Stimulated activated CD8-positive, alpha-beta memory T cell treated with anti-CD3 and anti-CD28 coated beads, Interleukin-15, amount 100 ng/mL, for 4 hours (primary cell): ENCODE measurements around the gene GALNT9.

Experiments used
- DNase-seq, 2 donors: peaks; one replicate each; pipeline ENCODE4 v3.0.0-alpha.2; 2020; ENCODE audit warnings: low read depth in 2 of 2

Gene GALNT9

DNA sequence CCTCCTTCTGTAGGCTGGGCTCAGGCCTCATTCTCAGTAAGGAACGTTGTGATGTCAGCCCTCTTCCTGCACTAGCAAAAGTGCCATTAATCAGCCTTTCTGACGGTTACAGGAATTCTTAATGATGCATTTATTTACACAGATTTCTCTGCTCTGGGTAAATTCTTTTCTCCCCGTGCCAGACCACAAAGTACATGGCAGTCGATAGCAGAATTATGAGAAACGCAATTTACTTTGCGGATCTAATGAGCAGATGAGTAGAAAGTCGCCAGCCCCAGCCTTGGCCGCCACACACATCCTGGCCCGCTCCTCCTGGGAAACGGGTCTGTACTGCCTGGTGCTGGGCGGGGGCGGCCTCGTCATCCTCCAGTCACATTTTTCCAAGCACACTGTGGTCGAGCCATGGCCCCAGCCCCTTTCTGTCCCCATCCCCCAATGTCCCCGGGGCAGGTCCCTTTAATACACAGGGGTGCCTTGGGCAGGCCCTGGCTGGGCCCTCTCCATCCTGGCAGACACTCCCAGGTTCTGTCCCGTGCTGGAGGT, 159.2 kb downstream of the GALNT9 start:
- DNase-seq = no peak

DNA sequence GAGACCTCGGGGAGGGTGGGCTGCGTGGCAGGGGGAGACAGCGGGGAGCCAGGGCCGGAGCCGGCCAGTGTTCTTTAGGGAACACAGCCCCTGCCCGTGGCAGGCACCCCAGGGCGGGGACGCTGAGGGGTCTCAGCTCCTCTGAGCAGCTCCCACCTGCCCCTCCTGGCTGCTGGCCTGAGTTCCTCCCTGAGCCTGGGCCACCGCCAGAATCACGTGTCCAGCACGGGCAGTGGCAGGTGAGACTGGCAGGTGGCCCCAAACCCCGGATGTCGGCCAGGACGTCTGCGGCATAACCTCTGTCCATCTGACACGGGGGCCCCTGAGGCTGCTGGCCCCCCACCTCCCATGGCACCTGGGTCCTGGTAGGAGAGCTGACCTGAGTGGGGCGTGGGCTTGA, 160.0 kb downstream of the GALNT9 start:
- no peak for DNase-seq

DNA sequence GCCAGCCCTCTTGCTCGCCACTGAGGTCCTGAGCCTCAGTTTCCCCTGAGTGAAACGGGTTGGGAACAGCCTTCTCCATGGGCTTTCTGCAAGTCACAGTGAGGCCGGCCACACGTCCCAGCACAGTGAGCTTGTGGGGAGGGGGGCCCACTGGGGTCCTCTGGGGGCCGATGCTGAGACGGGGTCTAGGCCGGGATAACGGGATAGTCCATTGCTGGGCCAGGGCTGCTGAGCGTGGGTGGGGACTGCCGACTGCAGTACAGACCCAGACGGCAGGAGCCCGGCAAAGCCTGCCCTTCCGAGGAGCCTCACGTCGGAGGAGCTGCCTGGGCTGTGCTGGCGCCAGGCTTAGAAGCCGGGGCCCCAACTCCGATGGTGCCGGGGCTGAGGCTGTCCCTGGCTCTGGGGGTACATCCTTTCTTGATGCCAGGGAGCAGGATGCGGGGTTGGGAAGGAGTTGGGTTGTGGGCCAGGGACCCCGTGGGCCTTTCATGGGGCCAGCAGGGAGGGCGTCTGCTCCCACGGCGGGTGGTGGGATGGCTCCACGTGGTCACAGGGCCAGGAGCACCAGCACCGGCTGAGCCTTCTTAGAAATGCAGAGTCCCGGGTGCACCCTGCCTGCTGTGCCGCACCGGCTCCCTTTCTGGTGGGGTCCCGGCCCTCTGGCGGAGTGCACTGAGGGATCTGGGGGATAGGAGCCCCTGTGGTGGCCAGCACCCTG, 160.9 kb downstream of the GALNT9 start:
- no peak for DNase-seq

DNA sequence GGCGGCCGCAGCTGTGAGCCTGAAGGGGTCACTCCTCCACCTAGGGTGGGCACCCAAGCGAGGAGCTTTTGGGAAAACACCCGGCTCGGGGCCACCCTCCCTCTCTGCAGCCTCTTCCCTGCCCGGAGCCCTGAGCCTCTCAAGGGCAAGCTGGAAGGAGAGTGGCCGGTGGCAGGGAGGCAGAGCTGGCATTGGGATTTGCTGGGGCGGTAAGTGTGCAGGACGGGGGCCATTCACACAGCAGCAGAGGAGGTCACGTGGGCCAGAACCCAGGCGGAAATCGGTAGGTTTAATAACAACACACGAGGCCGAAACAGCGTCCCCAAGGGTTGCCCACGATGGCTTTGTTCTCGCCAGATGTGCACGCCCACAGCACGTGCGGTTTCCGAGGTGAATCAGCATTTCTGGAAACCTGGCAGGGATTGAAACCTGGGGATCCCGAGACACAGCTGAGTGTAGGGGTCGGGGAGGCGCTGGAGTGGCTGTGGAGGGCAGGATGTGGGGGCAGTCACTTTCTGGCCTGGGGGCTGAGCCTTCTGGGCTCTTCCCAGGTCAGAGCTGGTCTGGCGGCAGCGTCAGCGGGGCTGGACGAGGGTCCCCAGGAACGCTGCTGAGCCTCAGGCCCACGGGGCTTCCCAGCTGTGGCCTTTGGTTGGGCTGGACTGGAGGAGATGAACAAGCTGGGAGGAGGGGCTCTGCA, 161.6 kb downstream of the GALNT9 start:
- no peak for DNase-seq

DNA sequence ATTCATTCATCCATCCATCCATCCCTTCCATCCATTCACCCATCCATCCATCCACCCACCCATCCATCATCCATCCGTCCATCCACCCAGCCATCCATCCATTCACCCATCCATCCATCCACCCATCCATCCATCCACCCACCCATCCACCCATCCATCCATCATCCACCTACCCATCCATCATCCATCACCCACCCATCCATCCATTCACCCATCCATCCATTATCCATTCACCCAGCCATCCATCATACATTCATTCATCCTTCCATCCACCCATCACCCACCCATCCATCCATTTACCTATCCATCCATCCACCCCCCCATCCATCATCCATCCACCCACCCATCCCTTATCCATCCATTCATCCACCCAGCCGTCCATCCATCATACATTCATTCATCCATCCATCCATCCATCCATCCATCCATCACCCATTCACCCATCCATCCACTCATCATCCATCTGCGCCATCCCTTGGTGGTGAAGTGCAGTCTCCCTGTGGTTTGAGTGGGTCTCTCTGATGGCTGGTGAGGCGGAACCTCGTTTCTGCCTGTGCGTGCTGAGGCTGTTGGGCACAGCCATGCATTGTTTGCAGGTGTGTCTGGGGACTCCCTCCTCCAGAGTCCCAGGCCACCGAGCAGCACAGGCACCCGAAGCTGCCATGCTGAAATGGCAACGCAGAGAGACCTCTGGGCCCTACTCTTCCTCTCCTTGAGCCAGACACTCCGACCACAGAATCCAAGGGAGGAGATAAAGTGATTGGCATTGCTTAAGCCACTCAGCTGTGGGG, 162.4 kb downstream of the GALNT9 start:
- no peak for DNase-seq

DNA sequence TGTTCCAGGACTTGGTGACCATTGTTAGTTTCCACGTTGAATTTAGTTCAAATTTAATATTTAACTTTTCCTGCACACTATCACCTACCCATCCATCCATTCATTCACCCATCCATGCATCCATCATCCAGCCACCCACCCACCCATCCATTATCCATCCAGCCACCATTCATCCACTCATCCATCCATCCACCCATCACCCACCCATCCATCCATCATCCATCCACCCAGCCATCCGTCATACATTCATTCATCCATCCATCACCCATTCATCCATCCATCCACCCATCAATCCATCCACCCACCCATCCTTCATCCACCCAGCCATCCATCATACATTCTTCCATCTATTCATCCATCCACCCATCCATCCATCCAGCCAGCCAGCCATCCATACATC, 163.3 kb downstream of the GALNT9 start:
- no peak for DNase-seq

DNA sequence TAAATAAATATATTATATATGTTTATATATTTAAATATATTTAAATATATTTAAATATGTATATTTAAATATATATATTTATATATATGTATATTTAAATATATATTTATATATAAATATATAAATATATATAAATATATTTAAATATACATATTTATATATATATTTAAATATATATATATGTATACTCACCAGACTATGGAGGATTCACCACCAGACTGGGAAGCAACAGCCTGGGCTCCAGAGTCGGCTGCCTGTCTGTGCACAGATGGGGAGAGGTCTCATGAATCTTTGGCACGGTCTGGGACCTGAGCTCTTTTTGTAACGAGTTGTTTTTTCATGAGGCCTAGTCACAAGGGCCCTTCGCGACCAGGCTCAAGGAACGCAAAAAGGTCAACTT, 163.8 kb downstream of the GALNT9 start:
- no peak for DNase-seq

DNA sequence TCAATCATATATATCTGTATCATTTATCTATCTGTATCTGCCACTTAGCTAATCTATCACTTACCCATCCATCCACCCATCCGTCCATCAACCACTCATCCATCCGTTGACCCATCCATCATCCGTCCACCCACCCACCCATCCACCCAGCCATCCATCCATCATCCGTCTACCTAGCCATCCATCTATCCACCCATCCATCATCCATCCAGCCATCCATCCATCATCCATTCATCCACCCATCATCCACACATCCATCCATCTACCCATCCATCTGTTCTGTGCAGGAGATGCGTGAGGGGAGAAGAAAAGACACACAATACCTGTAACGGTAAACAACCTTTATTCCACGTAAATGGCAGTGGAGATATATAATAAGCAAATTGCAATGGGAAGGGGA, 165.0 kb downstream of the GALNT9 start:
- no peak for DNase-seq

DNA sequence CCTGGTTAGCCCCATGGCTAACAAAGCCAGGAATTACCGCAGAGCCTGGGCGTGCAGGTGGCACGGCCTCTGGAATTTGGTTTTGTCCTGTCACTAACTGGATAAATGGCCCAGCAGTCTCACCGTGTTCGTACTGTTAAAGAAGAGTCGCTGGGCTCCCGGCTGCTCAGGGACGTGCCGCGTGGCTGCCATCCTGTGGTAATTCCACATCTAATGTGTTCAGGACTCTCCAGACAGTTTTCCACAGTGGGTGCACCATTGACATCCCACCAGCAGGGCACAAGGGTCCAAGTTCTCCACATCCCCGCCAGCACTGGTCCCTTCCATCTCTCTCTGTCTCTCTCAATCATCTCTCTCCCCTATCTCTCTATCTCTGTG, 165.5 kb downstream of the GALNT9 start:
- no peak for DNase-seq

DNA sequence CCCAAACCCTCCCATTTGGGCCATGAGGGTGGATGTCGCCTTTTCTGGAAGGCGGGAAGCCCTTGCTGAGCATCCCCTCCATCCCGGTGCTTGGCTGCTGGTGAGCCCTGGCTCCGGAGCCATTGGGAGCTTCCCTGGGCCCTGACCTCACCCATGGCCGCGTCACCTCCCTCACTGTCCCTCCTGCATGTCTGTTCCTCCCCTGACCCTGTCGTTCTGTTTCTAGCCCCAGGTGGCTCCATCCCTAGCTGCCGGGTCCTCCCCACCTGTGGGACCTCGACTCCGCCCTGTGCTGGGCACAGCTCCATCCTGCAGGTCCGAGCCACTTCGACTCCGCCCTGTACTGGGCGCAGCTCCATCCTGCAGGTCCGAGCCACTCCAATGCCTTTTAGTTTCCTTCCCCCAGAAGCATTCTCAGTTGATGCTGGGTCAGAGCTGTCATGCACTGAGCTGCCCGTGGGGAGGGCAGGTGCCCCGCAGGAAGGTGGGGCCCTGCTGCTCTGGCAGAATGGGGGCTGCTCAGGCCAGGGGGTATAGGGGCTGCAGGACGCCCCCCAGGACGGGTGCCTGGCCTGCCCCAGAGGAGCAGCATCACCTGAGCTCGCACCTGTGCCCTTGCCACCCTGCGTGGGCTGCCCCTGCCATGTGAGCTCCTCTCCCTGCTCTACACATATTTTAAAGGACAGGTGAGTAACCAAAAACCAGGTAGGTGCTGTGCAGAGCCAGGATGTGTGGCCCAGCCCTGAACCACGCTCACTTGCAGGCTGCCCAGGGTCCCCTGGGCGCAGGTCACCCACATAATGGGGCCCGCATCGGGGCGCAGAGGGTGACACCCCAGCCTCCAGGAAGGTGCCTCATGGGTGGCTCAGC, 166.1 kb downstream of the GALNT9 start:
- DNase-seq = no peak

DNA sequence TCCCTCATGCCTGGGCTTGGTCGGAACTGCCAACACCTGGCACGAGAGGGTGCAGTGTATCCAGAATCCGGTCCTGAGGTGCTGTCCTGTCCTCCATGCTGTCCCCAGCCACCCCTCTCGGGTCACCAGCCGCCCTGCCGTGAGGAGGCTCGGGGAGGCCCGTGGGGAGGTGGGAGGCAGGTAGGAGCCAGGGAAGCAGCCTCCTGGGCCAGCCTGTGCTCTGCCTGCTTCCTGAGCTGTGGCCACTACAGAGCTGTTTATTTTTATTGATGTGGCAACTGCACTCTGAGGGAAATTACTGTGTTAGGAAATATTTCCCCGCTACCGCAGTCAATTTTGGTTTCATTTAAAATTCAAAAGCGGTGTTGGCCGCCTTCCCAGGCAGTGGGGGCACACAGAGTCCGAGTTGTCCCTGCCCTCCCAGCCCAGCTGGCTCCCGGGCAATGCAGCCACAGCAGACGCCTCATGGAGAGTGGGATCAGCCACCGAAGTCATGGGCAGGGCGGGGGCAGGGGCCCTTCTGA, 166.8 kb downstream of the GALNT9 start:
- no peak for DNase-seq

DNA sequence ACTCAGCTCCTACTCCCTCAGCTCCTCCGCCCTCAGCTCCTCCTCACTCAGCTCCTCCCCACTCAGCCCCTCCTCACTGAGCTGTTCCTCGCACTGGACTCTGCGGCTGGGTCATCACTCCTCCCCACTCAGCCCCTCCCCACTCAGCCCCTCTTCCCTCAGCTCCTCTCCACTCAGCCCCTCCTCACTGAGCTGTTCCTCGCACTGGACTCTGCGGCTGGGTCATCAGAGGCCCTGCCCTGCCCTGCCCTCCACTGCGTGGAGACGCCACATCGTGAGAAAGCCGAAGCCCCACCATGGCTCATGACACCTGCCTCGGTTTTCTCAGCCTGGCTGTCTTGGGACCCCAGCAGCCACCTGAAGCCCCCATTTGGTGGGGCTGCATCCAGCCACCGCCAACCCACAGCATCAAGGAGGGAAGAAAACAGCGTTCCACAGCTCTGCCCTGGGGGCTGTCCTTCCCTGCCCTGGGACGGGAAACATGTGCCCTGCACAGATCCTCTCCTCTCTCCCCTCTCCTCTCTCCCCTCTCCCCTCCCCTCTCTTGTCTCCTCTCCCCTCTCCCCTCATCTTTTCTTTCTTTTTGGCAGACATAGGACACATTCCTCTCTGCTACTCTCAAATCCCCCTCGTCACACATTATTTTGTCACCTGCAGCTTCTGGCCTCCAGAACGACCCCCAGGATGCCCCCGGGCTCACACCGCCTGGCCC, 167.4 kb downstream of the GALNT9 start:
- DNase-seq = no peak

DNA sequence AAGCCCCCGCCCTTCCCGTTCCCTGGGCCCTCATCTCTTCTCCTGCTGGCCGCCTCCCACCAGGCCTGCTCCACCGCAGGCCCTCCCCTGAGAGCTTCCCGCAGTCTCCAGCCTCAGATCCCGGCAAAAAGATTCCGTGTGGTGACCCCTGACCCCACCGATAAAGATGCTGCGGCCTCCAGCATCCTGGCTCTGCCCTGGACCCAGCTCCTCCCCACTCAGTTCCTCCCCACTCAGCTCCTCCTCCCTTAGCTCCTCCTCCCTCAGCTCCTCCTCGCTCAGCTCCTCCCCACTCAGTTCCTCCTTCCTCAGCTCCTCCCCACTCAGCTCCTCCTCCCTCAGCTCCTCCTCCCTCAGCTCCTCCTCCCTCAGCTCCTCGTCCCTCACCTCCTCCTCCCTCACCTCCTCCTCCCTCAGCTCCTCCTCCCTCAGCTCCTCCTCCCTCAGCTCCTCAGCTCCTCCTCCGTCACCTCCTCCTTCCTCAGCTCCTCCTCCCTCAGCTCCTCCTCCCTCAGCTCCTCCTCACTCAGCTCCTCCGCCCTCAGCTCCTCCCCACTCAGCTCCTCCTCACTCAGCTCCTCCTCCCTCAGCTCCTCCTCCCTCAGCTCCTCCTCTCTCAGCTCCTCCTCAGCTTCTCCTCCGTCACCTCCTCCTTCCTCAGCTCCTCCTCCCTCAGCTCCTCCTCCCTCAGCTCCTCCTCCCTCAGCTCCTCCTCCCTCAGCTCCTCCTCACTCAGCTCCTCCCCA, 168.2 kb downstream of the GALNT9 start:
- no peak for DNase-seq

DNA sequence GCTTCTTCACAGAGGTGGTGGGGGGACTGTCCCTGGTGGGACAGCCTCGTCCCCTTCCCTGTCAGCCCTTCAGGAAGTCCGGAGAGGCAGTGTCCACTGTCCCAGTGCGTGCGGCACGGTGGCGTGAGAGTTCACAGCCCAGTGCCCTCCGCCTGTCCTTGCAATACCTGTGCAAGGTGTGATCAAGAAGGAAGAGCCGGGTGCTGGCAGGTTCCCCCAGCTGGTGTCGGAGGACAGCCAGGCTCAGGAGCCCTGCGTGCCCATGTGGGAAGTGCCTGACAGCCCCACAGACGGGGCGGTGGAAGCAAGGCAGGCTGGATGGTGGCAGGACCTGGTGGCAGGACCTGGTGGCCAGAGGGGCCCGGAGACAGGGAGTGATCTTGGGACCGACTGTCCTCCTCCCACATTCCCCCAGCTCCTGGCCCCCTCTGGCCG, 168.8 kb downstream of the GALNT9 start:
- no peak for DNase-seq

DNA sequence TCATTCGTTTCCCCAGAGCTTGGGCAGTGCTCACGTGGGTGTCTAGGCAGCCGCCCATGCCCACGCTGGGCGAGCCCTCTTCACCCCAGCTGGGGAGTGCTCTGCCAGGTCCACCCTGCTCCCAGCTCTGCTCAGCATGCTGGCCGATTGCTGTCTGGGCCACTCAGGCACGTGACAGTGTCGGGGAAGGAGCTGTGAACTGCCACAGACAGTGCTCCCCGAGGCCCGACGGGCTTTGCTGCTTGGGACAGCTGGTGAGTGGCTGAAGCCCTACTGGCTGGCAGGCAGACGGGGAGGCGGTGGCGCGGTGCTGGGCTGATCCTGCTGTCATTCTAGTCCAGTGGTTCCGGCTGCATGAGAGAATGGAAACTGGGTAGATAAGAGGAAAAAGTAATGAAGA, 169.4 kb downstream of the GALNT9 start:
- DNase-seq = no peak

DNA sequence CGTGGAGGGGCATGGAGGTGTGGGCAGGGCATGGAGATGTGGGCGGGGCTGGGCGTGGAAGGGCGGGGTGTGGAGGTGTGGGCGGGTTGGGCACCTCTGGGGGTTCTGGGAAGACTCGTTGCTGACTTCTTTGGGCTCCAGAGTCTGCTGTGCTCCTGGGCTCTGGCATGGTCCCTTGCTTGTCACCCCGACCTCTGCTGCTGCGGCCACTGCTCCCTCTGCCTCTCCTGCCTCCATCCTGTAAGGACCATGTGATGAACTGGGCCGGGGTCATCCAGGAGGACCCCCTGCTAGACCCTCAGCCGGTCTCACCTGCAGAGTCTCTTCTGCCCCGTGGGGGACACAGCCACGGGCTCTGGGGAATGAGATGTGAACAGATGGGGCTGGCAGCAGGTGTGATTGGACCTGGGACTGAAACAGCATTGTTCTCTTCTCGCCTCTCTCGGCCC, 169.8 kb downstream of the GALNT9 start:
- DNase-seq = no peak

DNA sequence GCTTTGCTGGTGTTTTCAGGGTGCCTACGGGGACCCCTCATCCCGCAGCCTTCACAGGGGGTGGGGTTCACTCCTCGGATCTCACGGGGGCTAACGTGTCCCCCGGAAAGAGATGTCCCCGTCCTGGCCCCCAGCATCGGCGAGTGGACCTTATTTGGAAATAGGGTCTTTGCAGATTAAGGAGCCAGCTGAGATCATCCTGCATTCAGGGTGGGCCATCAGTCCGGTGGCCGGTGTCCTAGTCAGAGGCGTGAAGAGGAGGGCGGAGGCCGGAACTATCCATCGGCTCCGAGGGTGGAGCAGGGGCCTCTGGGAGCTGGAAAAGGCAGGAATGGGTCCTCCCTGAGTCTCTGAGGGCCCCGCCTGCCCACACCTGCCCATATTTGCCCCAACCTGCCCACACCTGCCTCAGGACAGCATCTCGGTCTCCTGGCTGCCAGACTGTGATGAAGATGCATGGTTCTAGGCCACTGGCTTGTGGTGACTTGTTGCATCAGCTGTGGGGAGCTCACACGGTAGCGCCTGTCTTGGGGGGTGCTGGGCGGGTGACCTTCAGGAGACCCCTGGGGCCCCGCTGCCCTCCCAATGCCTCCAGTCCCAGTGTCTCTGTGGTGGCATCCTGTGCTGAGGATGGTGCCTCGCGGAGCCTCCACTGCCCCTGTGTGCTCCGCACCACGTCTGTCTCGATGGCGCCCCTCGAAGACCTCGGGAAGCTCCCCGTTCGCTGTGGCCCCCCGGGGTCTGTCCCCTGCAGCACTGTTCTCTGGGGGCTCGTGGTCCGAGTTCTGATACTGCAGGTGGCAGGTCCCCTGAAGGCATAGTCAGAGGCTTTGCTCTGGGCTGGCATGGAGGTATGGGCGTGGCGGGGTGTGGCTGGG, 170.5 kb downstream of the GALNT9 start:
- DNase-seq = no peak

DNA sequence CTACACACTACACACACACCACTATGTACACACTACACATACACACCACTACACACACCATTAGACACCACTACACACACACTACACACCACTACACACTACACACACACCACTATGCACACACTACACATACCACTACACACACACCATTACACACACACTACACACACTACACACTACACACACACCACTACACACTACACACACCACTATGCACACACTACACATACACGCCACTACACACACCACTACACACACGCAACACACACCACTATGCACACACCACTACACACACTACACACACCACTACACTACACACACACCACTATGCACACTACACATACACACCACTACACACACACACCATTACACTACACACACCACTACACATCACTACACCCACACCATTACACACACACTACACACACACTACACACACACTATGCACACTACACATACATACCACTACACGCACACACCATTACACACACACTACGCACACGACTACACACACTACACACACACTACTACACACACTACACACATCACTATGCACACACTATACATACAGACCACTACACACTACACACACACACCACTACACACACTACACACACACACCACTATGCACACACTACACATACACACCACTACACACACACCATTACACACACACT, 171.5 kb downstream of the GALNT9 start:
- no peak for DNase-seq
